ENCODE data around the gene TAF1A.

TAF1A gene

DNA sequence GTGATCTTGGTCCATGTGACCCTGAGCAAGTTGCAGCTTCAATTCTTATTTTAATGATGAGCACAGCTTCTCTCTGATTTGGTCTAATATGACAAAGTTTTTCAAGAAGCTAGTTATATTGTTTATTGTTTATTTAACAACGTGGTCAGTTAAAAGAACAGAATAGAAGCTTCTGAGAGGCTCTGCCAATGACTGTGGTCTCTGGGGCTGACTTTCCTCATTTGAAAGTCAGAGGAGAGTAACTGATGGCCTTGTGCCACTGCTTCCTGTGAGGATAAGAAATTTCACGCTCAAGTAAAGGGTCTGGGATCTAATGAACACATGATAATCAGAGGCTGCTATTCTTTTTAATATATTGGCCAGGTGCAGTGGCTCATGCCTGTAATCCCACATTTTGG is 49.1 kb downstream of the TAF1A start:
- H3K4me3 ChIP-seq, result no peak overlapping the region
- no peak for DNase-seq (ENCODE audit: low spot score)
- TF ChIP-seq, protein P1, sequence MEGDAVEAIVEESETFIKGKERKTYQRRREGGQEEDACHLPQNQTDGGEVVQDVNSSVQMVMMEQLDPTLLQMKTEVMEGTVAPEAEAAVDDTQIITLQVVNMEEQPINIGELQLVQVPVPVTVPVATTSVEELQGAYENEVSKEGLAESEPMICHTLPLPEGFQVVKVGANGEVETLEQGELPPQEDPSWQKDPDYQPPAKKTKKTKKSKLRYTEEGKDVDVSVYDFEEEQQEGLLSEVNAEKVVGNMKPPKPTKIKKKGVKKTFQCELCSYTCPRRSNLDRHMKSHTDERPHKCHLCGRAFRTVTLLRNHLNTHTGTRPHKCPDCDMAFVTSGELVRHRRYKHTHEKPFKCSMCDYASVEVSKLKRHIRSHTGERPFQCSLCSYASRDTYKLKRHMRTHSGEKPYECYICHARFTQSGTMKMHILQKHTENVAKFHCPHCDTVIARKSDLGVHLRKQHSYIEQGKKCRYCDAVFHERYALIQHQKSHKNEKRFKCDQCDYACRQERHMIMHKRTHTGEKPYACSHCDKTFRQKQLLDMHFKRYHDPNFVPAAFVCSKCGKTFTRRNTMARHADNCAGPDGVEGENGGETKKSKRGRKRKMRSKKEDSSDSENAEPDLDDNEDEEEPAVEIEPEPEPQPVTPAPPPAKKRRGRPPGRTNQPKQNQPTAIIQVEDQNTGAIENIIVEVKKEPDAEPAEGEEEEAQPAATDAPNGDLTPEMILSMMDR (IDR thresholded peaks at IDR 0.05), result no peak
- H3K27ac ChIP-seq, result no peak overlapping the region

DNA sequence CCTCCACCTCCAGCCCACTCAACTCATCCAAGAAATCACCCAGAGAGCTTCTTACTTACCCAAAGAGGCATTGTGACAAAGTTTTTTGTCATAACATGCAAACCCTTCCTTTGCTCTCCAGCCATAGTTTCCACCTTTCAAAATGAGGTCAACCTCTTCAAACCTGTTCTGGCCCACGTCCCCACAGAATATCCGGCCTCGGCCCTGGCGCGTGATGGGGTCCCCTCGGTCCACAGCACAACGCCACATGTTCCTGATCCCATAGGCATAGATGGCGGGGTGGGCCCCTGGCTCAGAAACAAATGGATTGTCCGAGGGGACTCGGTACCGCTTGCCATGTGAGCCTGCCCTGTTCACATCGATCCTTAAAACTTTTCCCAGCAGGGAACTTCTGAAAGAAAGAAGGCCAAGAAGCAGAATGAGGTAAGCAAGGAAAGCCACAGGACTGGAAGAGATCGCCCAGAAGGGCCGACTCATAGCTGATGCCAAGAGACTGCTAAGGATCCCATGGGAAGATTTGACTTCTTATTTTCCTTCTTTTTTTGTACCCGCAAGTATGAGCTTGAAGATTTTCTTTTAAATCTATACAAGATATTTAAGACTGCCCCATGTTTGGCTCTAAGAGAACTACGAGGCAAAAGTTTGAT is 49.7 kb downstream of the TAF1A start:
- TF ChIP-seq, protein P1 (IDR thresholded peaks at IDR 0.05), result no peak
- no peak overlapping the region for H3K27ac ChIP-seq
- H3K4me3 ChIP-seq, result no peak overlapping the region
- DNase-seq (ENCODE audit: low spot score), result no peak

DNA sequence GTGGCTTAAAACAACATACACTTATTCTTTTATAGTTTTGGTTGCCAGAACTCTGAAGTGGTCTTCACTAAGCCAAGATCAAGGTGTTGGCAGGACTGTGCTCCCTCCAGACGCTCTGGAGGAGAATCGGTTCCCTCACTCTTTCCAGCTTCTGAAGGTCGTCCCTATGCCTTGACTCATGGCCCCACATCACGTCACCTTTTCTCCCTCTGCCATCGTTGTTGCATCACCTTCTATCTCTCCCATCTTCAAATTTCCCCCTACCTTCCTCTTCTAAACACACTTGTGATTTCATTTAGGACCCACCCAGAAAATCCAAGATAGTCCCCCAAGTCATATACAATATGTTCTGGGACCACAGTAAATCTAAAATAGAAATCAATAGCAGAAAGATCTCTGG is 54.3 kb downstream of the TAF1A start:
- Histone ChIP-seq H3K27ac (no peak overlapping the region), H3K4me3 (no peak overlapping the region)
- no peak for DNase-seq (ENCODE audit: low spot score)
- TF ChIP-seq, protein P1 (IDR thresholded peaks at IDR 0.05), result no peak

DNA sequence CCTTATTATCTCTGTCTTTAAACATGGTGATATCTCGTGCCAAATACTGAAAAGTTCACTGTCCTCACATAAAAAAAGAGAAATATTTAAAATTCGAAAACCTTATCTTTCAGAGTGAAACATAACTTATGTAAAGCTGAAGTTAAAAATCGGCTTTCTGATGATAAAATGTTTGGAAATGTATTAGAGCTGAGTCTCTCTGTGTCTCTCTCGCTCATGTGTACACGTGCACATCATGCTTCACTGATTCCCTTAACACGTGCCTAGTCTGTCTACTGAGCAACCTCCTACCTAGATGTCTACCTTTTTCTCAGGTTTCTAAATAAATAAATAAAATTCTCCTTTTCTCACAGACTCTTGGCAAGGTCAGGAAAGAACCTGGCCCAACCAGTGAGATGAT is 58.9 kb downstream of the TAF1A start:
- TF ChIP-seq, protein P1 (IDR thresholded peaks at IDR 0.05), result no peak
- DNase-seq (ENCODE audit: low spot score), result no peak
- Histone ChIP-seq H3K4me3 (no peak overlapping the region), H3K27ac (no peak overlapping the region)

DNA sequence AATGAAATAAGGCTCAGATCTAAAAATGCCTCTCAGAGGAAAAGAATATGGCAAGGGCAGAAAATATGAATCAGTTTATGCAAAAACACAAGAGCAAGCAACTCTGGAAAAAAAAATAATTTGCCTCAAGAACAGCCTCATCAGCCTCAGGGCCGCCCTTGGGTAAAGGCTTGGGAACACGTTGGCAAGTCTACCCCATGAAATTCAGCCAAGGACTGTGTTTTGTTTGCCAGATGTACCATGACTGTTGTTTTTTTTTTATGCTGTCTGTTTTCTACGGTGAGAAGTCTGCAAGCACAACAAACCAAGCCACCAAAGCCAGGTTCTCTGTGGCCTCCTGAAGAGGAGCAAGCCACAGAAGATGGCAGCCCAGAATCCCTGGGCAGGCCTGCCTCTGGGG is 59.8 kb downstream of the TAF1A start:
- no peak overlapping the region for H3K4me3 ChIP-seq
- TF ChIP-seq, protein P1 (IDR thresholded peaks at IDR 0.05), result no peak
- DNase-seq (ENCODE audit: low spot score), result no peak
- H3K27ac ChIP-seq, result no peak overlapping the region

DNA sequence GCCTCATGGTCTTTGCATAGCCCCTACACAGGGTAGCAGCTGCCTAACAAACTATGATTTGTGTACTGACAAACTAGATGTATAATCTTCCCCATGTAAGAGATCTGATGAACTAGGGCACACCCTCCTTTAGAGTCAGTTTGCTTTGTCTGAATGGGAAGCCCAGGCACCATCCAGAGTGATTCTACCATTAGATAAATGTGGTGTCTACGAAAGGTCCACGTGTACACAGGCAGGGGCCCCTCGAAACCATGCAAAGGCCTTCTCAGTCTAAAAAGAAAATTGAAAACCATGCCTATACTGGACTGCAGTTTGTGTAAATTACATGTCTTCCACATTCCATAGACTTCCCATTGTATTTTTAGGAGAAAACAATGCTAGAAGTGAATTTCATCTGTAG is 60.6 kb downstream of the TAF1A start:
- H3K27ac ChIP-seq, result no peak overlapping the region
- TF ChIP-seq, protein P1 (IDR thresholded peaks at IDR 0.05), result no peak
- H3K4me3 ChIP-seq, result no peak overlapping the region
- no peak for DNase-seq (ENCODE audit: low spot score)

DNA sequence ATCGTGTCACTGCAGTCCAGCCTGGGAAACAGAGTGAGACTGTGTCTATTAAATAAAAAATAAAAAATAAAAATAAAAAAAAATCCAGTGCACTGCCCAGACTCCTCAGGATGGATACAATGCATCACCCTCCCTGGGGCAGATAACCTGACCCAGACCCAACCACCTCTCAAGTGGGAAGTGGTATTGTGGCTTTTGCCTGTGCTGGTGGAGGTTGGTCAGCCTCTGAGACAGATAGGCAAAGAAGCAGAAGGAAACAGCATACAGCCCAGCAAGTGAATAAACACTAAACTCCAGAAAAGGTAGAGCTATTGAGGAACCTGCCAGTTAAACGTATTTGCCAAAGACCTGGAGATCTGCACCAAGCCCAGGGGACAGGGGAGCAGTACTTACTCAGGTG is 63.8 kb downstream of the TAF1A start:
- TF ChIP-seq, protein P1 (IDR thresholded peaks at IDR 0.05), result no peak
- Histone ChIP-seq H3K4me3 (no peak overlapping the region), H3K27ac (no peak overlapping the region)
- DNase-seq (ENCODE audit: low spot score), result no peak
